ENCODE data around the gene RFLNA. TPM values are rescaled to one million over a fixed set of nuclear protein-coding genes. Genes with fewer than 3 reads are reported as not detected.

Gene RFLNA
- total RNA-seq, 2 donors from 2014 or later = 22.4 to 44.8 TPM

GRCh38 chr12:124336184-124336437 is 41.2 kb downstream of the RFLNA start:
- Histone ChIP-seq H3K9me3 (no peaks in the 10 kb centered on the region), H3K27ac (no peak overlapping the region), H3K4me1 (no peaks in the 10 kb centered on the region), H3K4me3 (no peak overlapping the region), H3K9ac (ENCODE audit: low read depth in 2 of 2, low read length in 2 of 2) (no peak overlapping the region), H3K27me3 (no peaks in the 10 kb centered on the region), H3K36me3 (no peaks in the 10 kb centered on the region)
- no peak for TF ChIP-seq CTCF (IDR thresholded peaks at IDR 0.05)
- no peak for DNase-seq
- intact Hi-C loops (cut with DNase I) = no loop called here

- DNase-seq = no peak
- intact Hi-C loops (cut with DNase I) = no loop called here
- H3K4me1 ChIP-seq = no peaks in the 10 kb centered on the region
- no peak overlapping the region for H3K9ac ChIP-seq (ENCODE audit: low read depth in 2 of 2, low read length in 2 of 2)
- no peak overlapping the region for H3K4me3 ChIP-seq
- no peak overlapping the region for H3K27ac ChIP-seq
- no peaks in the 10 kb centered on the region for H3K36me3 ChIP-seq
- H3K27me3 ChIP-seq = no peaks in the 10 kb centered on the region
- TF ChIP-seq CTCF (IDR thresholded peaks at IDR 0.05) = no peak
- H3K9me3 ChIP-seq = no peaks in the 10 kb centered on the region
Observed at GRCh38 chr12:124336742-124337520, 42.0 kb downstream of the RFLNA start.

GRCh38 chr12:124337622-124338021 is 42.7 kb downstream of the RFLNA start:
- Histone ChIP-seq H3K4me3 (no peak overlapping the region), H3K27me3 (no peaks in the 10 kb centered on the region), H3K27ac (no peak overlapping the region), H3K36me3 (no peaks in the 10 kb centered on the region), H3K9ac (ENCODE audit: low read depth in 2 of 2, low read length in 2 of 2) (no peak overlapping the region), H3K4me1 (no peaks in the 10 kb centered on the region), H3K9me3 (no peaks in the 10 kb centered on the region)
- TF ChIP-seq CTCF (IDR thresholded peaks at IDR 0.05) = no peak
- intact Hi-C loops (cut with DNase I) = no loop called here
- no peak for DNase-seq

- no peak for DNase-seq
- no peaks in the 10 kb centered on the region for H3K36me3 ChIP-seq
- no peaks in the 10 kb centered on the region for H3K27me3 ChIP-seq
- H3K9me3 ChIP-seq = no peaks in the 10 kb centered on the region
- H3K4me3 ChIP-seq = no peak overlapping the region
- TF ChIP-seq CTCF (IDR thresholded peaks at IDR 0.05) = no peak
- intact Hi-C loops (cut with DNase I) = no loop called here
- no peaks in the 10 kb centered on the region for H3K4me1 ChIP-seq
- H3K9ac ChIP-seq (ENCODE audit: low read depth in 2 of 2, low read length in 2 of 2) = no peak overlapping the region
- no peak overlapping the region for H3K27ac ChIP-seq
Observed at GRCh38 chr12:124338448-124338847, 43.6 kb downstream of the RFLNA start.

GRCh38 chr12:124338876-124339603 is 44.1 kb downstream of the RFLNA start:
- H3K9ac ChIP-seq (ENCODE audit: low read depth in 2 of 2, low read length in 2 of 2) = no peak overlapping the region
- DNase-seq = no peak
- intact Hi-C loops (cut with DNase I) = no loop called here
- no peaks in the 10 kb centered on the region for H3K9me3 ChIP-seq
- no peaks in the 10 kb centered on the region for H3K4me1 ChIP-seq
- H3K27me3 ChIP-seq = no peaks in the 10 kb centered on the region
- H3K36me3 ChIP-seq = peaks cover 4% of the 10 kb centered on the region
- no peak overlapping the region for H3K27ac ChIP-seq
- H3K4me3 ChIP-seq = no peak overlapping the region
- TF ChIP-seq CTCF (IDR thresholded peaks at IDR 0.05) = no peak
